ENCODE data around the gene MAP1LC3B.

- TF ChIP-seq CTCF (IDR thresholded peaks at IDR 0.05) (no peak), POLR2A (IDR thresholded peaks at IDR 0.05) (no peak)
These were observed 34.5 kb downstream of the MAP1LC3B start for GRCh38 chr16:87426423-87427215.
